Pancreas (tissue), 10 donors: ENCODE results near the gene GLI2. TPM values are rescaled to one million over a fixed set of nuclear protein-coding genes. Genes with fewer than 3 reads are reported as not detected.
A peak's percentile ranks its signal among the peaks of the same experiment; 100 is the strongest.

Experiments used
- ATAC-seq, 4 donors: fragments of 200-7000 bp; cut with Tn5 transposase; one replicate each; pipeline versions ENCODE4 v1.8.0 to v1.9.1; 2020; ENCODE audit warnings: mild to moderate bottlenecking in 4 of 4, moderate library complexity in 4 of 4
- DNase-seq, 6 donors: peaks; one replicate each; pipeline ENCODE4 v3.0.0-alpha.2; 2020
- FAIRE-seq: peaks from 2 replicates; lab custom pipeline; 2012; peaks lifted over from hg19 to GRCh38; lab: Jason Lieb, UNC
- H3K27ac ChIP-seq, 4 donors: fragments of 200-600 bp; sonication (generic); 1 replicate in 3 of 4; 2 replicates in 1 of 4; pipeline versions ENCODE4 v1.5.0 to v1.8.0; 2020
- H3K27me3 ChIP-seq, 4 donors: fragments of 200-600 bp; one replicate each; pipeline ENCODE4 v1.8.0; 2021
- H3K36me3 ChIP-seq, 3 donors: fragments of 200-600 bp; sonication (generic) in 1 of 3; one replicate each; pipeline versions ENCODE4 v1.5.0 to v1.8.0; 2020 to 2021
- H3K4me1 ChIP-seq, 3 donors: fragments of 200-600 bp; one replicate each; pipeline ENCODE4 v1.8.0; 2021
- H3K4me3 ChIP-seq, 4 donors: fragments of 200-600 bp; sonication (generic) in 2 of 4; one replicate each; pipeline versions ENCODE4 v1.5.0 to v1.8.0; 2020 to 2021
- H3K9me3 ChIP-seq, 4 donors: fragments of 200-600 bp; one replicate each; pipeline ENCODE4 v1.8.0; 2021
- CTCF ChIP-seq, 4 donors: fragments of 200-600 bp; sonication (generic) in 3 of 4; IDR thresholded peaks; one replicate each; pipeline versions ENCODE4 v1.5.0 to v1.8.0; 2021; ENCODE audit warnings: antibody characterized with exemption in 4 of 4
- WGBS, 2 donors: extraction: QIAGEN DNeasy Blood & Tissue Kit; methylation state at CpG; one replicate each; pipeline ENCODE4 v1.1.7; 2013; 5-methylcytosine and 5-hydroxymethylcytosine counted together
- intact Hi-C, 3 donors: fragments of 100-400 bp; cut with DNase I; formaldehyde crosslinking; loops; one replicate each; pipeline versions ENCODE4 v1.11.1 to v1.14.2; 2022
- polyA plus RNA-seq, 2 donors: library from polyadenylated mRNA; stranded (reverse); fragments of 200-250 nt; gene quantifications; one replicate each; pipeline ENCODE4 v1.2.3, GENCODE V29; 2013
- total RNA-seq, 6 donors: library from RNA; stranded (reverse); fragmentation: NEBNext Ultra II Directional in 4 of 6; extraction: Animal tissue kit (Norgen Biotek cat#: 25700) in 4 of 6; gene quantifications; one replicate each; pipeline versions ENCODE4 v1.2.1 to v1.2.4, GENCODE V29; 2021 to 2023
- donor health status: healthy with polysubstance abuse.
- donor health status: DM: no; HTN: no; CAD: no; lungs with moderate emphysema.
- donor health status: DM: no; HTN: no; CAD: no.
- donor health status: control.
- donor health status: control.
- donor health status: Bipolar disorder and iron deficiency.
- donor health status: DM: yes; HTN: yes; CAD: no.
- donor health status: DM: no; HTN: no; CAD: no.
- donor health status: DM: no; HTN: no; CAD: no.
- donor health status: DM: yes; HTN: yes; CAD: no.

GLI2 gene
- total and polyA plus RNA-seq, 8 donors = 0.14 to 3.2 (median 0.53) TPM

- TF ChIP-seq CTCF (IDR thresholded peaks at IDR 0.05) = no peak
- Histone ChIP-seq H3K27me3 (peaks cover 0 to 4% (median 0%) of the 10 kb centered on the region in 4 donors), H3K27ac (no peak overlapping the region), H3K9me3 (no peaks in the 10 kb centered on the region), H3K4me1 (no peaks in the 10 kb centered on the region), H3K4me3 (no peak overlapping the region), H3K36me3 (no peaks in the 10 kb centered on the region)
- peak in 1 of 6 donors; percentile 24 for DNase-seq
- intact Hi-C loops = no loop called here
- WGBS, 2 donors = 67 to 79% methylated on average over 8 of the region's 8 CpGs
- no peak for ATAC-seq
- no peak for FAIRE-seq
These were observed 25.6 kb downstream of the GLI2 start for GRCh38 chr2:120761164-120761861.

GRCh38 chr2:120761911-120762310 lies 26.2 kb downstream of the GLI2 start:
- Histone ChIP-seq H3K27me3 (peaks cover 0 to 4% (median 0%) of the 10 kb centered on the region in 4 donors), H3K9me3 (no peaks in the 10 kb centered on the region), H3K36me3 (no peaks in the 10 kb centered on the region), H3K4me3 (no peak overlapping the region), H3K4me1 (no peaks in the 10 kb centered on the region), H3K27ac (no peak overlapping the region)
- no peak for FAIRE-seq
- intact Hi-C loops = no loop called here
- DNase-seq = peak in 1 of 6 donors; percentile 25
- 83 to 94% methylated on average over 5 of the region's 5 CpGs for WGBS, 2 donors
- ATAC-seq = no peak
- TF ChIP-seq CTCF (IDR thresholded peaks at IDR 0.05) = no peak

- FAIRE-seq = no peak
- Histone ChIP-seq H3K27ac (no peak overlapping the region), H3K4me1 (no peaks in the 10 kb centered on the region), H3K27me3 (peaks cover 0 to 4% (median 0%) of the 10 kb centered on the region in 4 donors), H3K36me3 (no peaks in the 10 kb centered on the region), H3K9me3 (no peaks in the 10 kb centered on the region), H3K4me3 (no peak overlapping the region)
- ATAC-seq = no peak
- TF ChIP-seq CTCF (IDR thresholded peaks at IDR 0.05) = no peak
- peak in 1 of 6 donors; percentile 41 for DNase-seq
- 84 to 88% methylated on average over 15 of the region's 15 CpGs for WGBS, 2 donors
- intact Hi-C loops = no loop called here
These were observed 26.8 kb downstream of the GLI2 start for GRCh38 chr2:120762341-120763061.

GRCh38 chr2:120763508-120763907 lies 27.8 kb downstream of the GLI2 start:
- 76 to 90% methylated on average over 8 of the region's 8 CpGs for WGBS, 2 donors

More at GRCh38 chr2:120763508-120763907, 27.8 kb downstream of the GLI2 start:
- H3K27me3 ChIP-seq = peaks cover 0 to 4% (median 0%) of the 10 kb centered on the region in 4 donors
- DNase-seq = peak in 2 of 6 donors; percentile 6 to 42
- no peak overlapping the region for H3K27ac ChIP-seq
- intact Hi-C loops = no loop called here
- TF ChIP-seq CTCF (IDR thresholded peaks at IDR 0.05) = no peak
- no peak for FAIRE-seq
- H3K4me1 ChIP-seq = no peaks in the 10 kb centered on the region
- no peak overlapping the region for H3K4me3 ChIP-seq
- H3K36me3 ChIP-seq = no peaks in the 10 kb centered on the region
- ATAC-seq = no peak
- H3K9me3 ChIP-seq = no peaks in the 10 kb centered on the region
